Right lobe of liver (tissue), 6 donors: Measurements from ENCODE around the gene DAGLA. TPM values are rescaled to one million over a fixed set of nuclear protein-coding genes. Genes with fewer than 3 reads are reported as not detected.

Experiments
- ATAC-seq, 4 donors: fragments of 200-7000 bp; cut with Tn5 transposase; one replicate each; pipeline ENCODE4 v1.9.1; 2020; ENCODE audit warnings: mild to moderate bottlenecking in 4 of 4, moderate library complexity in 4 of 4
- DNase-seq, 3 donors: peaks; one replicate each; pipeline ENCODE4 v3.0.0-alpha.2; 2020
- H3K27ac ChIP-seq, 3 donors: fragments of 200-600 bp; one replicate each; pipeline ENCODE4 v1.8.0; 2022
- H3K27me3 ChIP-seq, 2 donors: fragments of 200-600 bp; one replicate each; pipeline ENCODE4 v1.8.0; 2022
- H3K36me3 ChIP-seq, 4 donors: fragments of 200-600 bp; sonication (generic) in 1 of 4; one replicate each; pipeline versions ENCODE4 v1.5.1 to v1.8.0; 2017 to 2022; ENCODE audit warnings: control low read depth in 1 of 4
- H3K4me1 ChIP-seq, 4 donors: fragments of 200-600 bp; sonication (generic) in 1 of 4; one replicate each; pipeline versions ENCODE4 v1.5.1 to v1.8.0; 2017 to 2022; ENCODE audit warnings: control low read depth in 1 of 4
- H3K4me3 ChIP-seq, 3 donors: fragments of 200-600 bp; one replicate each; pipeline ENCODE4 v1.8.0; 2022
- H3K9me3 ChIP-seq, 4 donors: fragments of 200-600 bp; sonication (generic) in 1 of 4; one replicate each; pipeline versions ENCODE4 v1.5.1 to v1.8.0; 2017 to 2022; ENCODE audit warnings: control low read depth in 1 of 4
- CTCF ChIP-seq, 4 donors: fragments of 200-600 bp in 3 of 4; fragments of 450-650 bp in 1 of 4; IDR thresholded peaks; one replicate each; pipeline versions ENCODE4 v1.5.1 to v1.8.0; 2016 to 2022; ENCODE audit warnings: antibody characterized with exemption in 4 of 4, mild to moderate bottlenecking in 2 of 4
- POLR2A ChIP-seq: fragments of 450-650 bp; IDR thresholded peaks from one replicate; pipeline ENCODE4 v1.6.1; 2017; ENCODE audit warnings: antibody characterized with exemption, mild to moderate bottlenecking
- WGBS: methylation state at CpG from one replicate; pipeline ENCODE4 v1.1.6; 2018; ENCODE audit warnings: low coverage, low lambda C conversion rate; ENCODE audit not compliant: insufficient coverage; ENCODE audit errors: missing lambda C conversion rate; 5-methylcytosine and 5-hydroxymethylcytosine counted together
- intact Hi-C, 2 donors: fragments of 100-400 bp; cut with DNase I; formaldehyde crosslinking; loops; one replicate each; pipeline versions ENCODE4 v1.11.2 to v1.14.1; 2022
- total RNA-seq, 6 experiments: library from RNA; depleted of rRNA in 2 of 6; stranded (reverse); fragments of >200 nt in 2 of 6; fragmentation: NEBNext Ultra II Directional in 3 of 6; extraction: Animal tissue kit (Norgen Biotek cat#: 25700) in 3 of 6; gene quantifications; one replicate each; pipeline versions ENCODE4 v1.1.0 to v1.2.4, GENCODE V29; 2016 to 2023
- donor health status: DM: no; HTN: yes; CAD: no.
- donor health status: DM: no; HTN: no; CAD: no.
- donor health status: DM: no; HTN: no; CAD: no.
- donor health status: DM: no; HTN: yes; CAD: no.
- donor health status: DM: no; HTN: yes; CAD: no.

DAGLA gene
- total RNA-seq, 6 experiments from 2014 or later, result 0.33 to 5.5 (median 0.79) TPM

DNA sequence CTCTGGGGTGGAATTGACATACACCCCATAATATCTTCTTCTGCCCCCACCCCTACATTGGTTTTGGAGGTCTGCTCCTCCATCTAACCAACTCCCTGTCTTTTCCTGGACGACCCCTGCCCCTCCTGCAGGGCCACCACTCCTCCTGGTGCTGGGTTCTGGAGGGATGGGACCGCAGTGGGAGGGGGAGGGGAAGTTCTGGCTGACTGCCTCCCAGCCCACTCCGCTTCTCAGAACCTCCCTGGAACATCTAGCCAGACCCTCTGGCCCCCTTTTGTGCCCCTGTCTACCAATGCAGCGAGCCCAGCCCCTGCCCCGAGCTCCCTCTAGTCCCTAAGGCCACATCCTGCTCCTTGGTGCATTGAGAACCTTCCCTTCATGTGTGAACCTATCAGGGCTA lies 73.5 kb downstream of the DAGLA start:
- H3K36me3 ChIP-seq, result no peaks in the 10 kb centered on the region
- H3K9me3 ChIP-seq, result no peaks in the 10 kb centered on the region
- no peaks in the 10 kb centered on the region for H3K27me3 ChIP-seq
- TF ChIP-seq CTCF (IDR thresholded peaks at IDR 0.05), result no peak
- TF ChIP-seq POLR2A, result no peak
- H3K27ac ChIP-seq, result no peak overlapping the region
- no peak for ATAC-seq
- no peak for DNase-seq
- peaks cover 0 to 26% (median 0%) of the 10 kb centered on the region in 4 donors for H3K4me1 ChIP-seq
- 81% methylated on average over 3 of the region's 5 CpGs for WGBS
- intact Hi-C loops, result no loop called here
- peak overlapping the region in 1 of 3 donors; percentile 61 for H3K4me3 ChIP-seq

GRCh38 chr11:61754534-61755482 lies 74.6 kb downstream of the DAGLA start:
- H3K4me1 ChIP-seq, result peaks cover 0 to 26% (median 0%) of the 10 kb centered on the region in 4 donors
- TF ChIP-seq CTCF (IDR thresholded peaks at IDR 0.05), result no peak
- no peak for TF ChIP-seq POLR2A
- no peaks in the 10 kb centered on the region for H3K27me3 ChIP-seq
- H3K27ac ChIP-seq, result peak overlapping the region in 1 of 3 donors; percentile 98
- 64% methylated on average over 3 of the region's 31 CpGs for WGBS
- no peaks in the 10 kb centered on the region for H3K9me3 ChIP-seq
- ATAC-seq, result no peak
- intact Hi-C loops, result no loop called here
- DNase-seq, result no peak
- H3K36me3 ChIP-seq, result no peaks in the 10 kb centered on the region
- no peak overlapping the region for H3K4me3 ChIP-seq

GRCh38 chr11:61756147-61756451 lies 75.9 kb downstream of the DAGLA start:
- Histone ChIP-seq H3K36me3 (no peaks in the 10 kb centered on the region), H3K27ac (peak overlapping the region; percentile 92 to 98 (median 94)), H3K27me3 (no peaks in the 10 kb centered on the region), H3K4me1 (peaks cover 0 to 26% (median 0%) of the 10 kb centered on the region in 4 donors), H3K9me3 (no peaks in the 10 kb centered on the region), H3K4me3 (peak overlapping the region in 2 of 3 donors; percentile 51 to 52)
- DNase-seq (no peak), ATAC-seq (no peak)
- intact Hi-C loops, result no loop called here
- WGBS, result 36% methylated on average over 3 of the region's 4 CpGs
- no peak for TF ChIP-seq CTCF (IDR thresholded peaks at IDR 0.05)
- no peak for TF ChIP-seq POLR2A

- intact Hi-C loops, result no loop called here
- peaks cover 0 to 26% (median 0%) of the 10 kb centered on the region in 4 donors for H3K4me1 ChIP-seq
- peak overlapping the region; percentile 9 to 52 (median 51) for H3K4me3 ChIP-seq
- no peaks in the 10 kb centered on the region for H3K36me3 ChIP-seq
- 15% methylated on average over 8 of the region's 9 CpGs for WGBS
- no peaks in the 10 kb centered on the region for H3K9me3 ChIP-seq
- DNase-seq, result peak; percentile 81 to 91 (median 86)
- ATAC-seq, result peak; percentile 84 to 91 (median 90)
- TF ChIP-seq CTCF (IDR thresholded peaks at IDR 0.05), result no peak
- peak; percentile 60 for TF ChIP-seq POLR2A
- H3K27me3 ChIP-seq, result no peaks in the 10 kb centered on the region
- peak overlapping the region; percentile 92 to 98 (median 94) for H3K27ac ChIP-seq
These were observed 76.4 kb downstream of the DAGLA start for GRCh38 chr11:61756452-61757212.
